Measurements from ENCODE around the gene WWOX. TPM values are rescaled to one million over a fixed set of nuclear protein-coding genes. Genes with fewer than 3 reads are reported as not detected.

Gene WWOX
- total and polyA plus RNA-seq, 2 of the 8 experiments (the other 6 are each of a cell fraction or from before 2014, with no cell fraction given), result 5.4 to 16.7 TPM

DNA sequence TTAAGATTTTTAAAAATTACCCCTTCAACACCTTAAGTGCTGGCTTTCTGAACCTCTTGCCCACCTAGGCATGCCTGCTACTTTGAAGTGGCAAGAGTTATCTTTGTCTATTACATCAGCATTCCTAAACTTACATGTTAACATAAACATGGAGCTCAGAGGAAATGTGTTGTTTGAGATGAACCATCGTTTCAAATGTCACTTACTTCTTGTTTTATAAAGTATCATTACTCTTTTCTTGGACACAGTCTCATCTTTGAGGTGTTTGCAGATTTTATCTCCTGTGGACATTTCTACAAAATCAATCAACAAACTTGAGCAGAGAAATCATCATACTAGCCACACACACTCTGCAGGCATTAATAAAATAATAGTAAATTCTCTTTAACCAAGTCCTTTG lies 184.9 kb downstream of the WWOX start:
- Histone ChIP-seq H2BK20ac (ENCODE audit: low read length) (no peak overlapping the region), H2BK5ac (ENCODE audit: low read depth, low read length) (no peak overlapping the region), H3K79me1 (ENCODE audit: low read depth, low read length) (no peaks in the 10 kb centered on the region), H3K18ac (ENCODE audit: extremely low read depth, low read length) (no peak overlapping the region), H3K23me2 (ENCODE audit: low read depth, low read length) (no peaks in the 10 kb centered on the region), H2BK12ac (ENCODE audit: low read depth, low read length) (no peak overlapping the region), H3K36me3 (ENCODE audit: control insufficient read depth in 2 of 4, insufficient read depth in 4 of 4, low read length in 3 of 4) (no peaks in the 10 kb centered on the region), H3K9ac (replicated peaks in 1 of 4; ENCODE audit: extremely low read depth in 1 of 4, low read depth in 3 of 4, low read length in 3 of 4) (no peak overlapping the region), H3K14ac (ENCODE audit: insufficient read length) (no peak overlapping the region), H3K9me3 (ENCODE audit: insufficient read depth in 2 of 2, low read depth in 1 of 2, low read length in 1 of 2) (no peaks in the 10 kb centered on the region), H2AK5ac (ENCODE audit: low read depth, low read length) (no peak overlapping the region), H2BK120ac (replicated peaks; ENCODE audit: low read depth, low read length) (no peak overlapping the region), H4K20me1 (replicated peaks in 1 of 2; ENCODE audit: control insufficient read depth in 1 of 2, insufficient read depth in 2 of 2, low read length in 2 of 2) (no peaks in the 10 kb centered on the region), H3K4me1 (replicated peaks in 1 of 4; ENCODE audit: control insufficient read depth in 3 of 4, insufficient read depth in 4 of 4, low read length in 3 of 4) (peaks cover 0 to 5% (median 5%) of the 10 kb centered on the region in 4 experiments; a peak in 3 of 7 replicates), H3K27ac (ENCODE audit: low read depth, low read length) (no peak overlapping the region), H2AFZ (ENCODE audit: low read length) (no peak overlapping the region), H3K4ac (replicated peaks; ENCODE audit: insufficient read length, low read depth, low read length) (no peak overlapping the region), H3K23ac (ENCODE audit: insufficient read length) (no peak overlapping the region), H3K4me2 (ENCODE audit: insufficient read depth in 1 of 2, low read depth in 2 of 2, low read length in 2 of 2) (no peak overlapping the region), H3K79me2 (ENCODE audit: control insufficient read depth in 1 of 2, insufficient read depth in 2 of 2, low read length in 2 of 2) (no peaks in the 10 kb centered on the region), H3K56ac (replicated peaks; ENCODE audit: insufficient read length, low read depth, low read length) (no peak overlapping the region), H3K27me3 (replicated peaks in 1 of 4; ENCODE audit: control insufficient read depth in 3 of 4, extremely low read depth in 1 of 4, insufficient read depth in 3 of 4, low read length in 3 of 4) (no peaks in the 10 kb centered on the region; a peak in 1 of 7 replicates), H4K5ac (ENCODE audit: insufficient read length, low read depth, low read length) (no peak overlapping the region), H4K8ac (ENCODE audit: extremely low read depth, insufficient read depth, low read length) (no peak overlapping the region), H4K91ac (replicated peaks; ENCODE audit: insufficient read length, low read length) (no peak overlapping the region), H2BK15ac (ENCODE audit: low read length) (no peak overlapping the region), H3K4me3 (ENCODE audit: extremely low read depth in 1 of 4, insufficient read depth in 2 of 4, low read depth in 3 of 4, low read length in 4 of 4) (no peak overlapping the region)
- POLR2A ChIA-PET (ENCODE audit: partially characterized antibody), result no interaction called here
- TF ChIP-seq KDM1A (IDR thresholded peaks at IDR 0.05; ENCODE audit: borderline replicate concordance, low read length), result no peak
- TF ChIP-seq YY1 (IDR thresholded peaks at IDR 0.05; ENCODE audit: low read depth, low read length), result no peak
- no peak for TF ChIP-seq CREB1 (IDR thresholded peaks at IDR 0.05)
- no peak for TF ChIP-seq KDM4A (IDR thresholded peaks at IDR 0.05; ENCODE audit: low read depth, low read length, severe bottlenecking)
- TF ChIP-seq TEAD4 (IDR thresholded peaks at IDR 0.05; ENCODE audit: low read depth, low read length), result no peak
- no peak for TF ChIP-seq CHD2 (IDR thresholded peaks at IDR 0.05; ENCODE audit: low read length)
- TF ChIP-seq MAFK (IDR thresholded peaks at IDR 0.05; ENCODE audit: low read depth, low read length), result no peak
- TF ChIP-seq CEBPB (IDR thresholded peaks at IDR 0.05; ENCODE audit: low read depth, low read length), result no peak
- CTCF ChIA-PET (ENCODE audit: partially characterized antibody), result interaction anchor here (1.6 kb wide), 1 partner anchor 10 kb away, joined by 3 read pairs; no protein-coding TSS in a partner anchor
- 86% methylated on average over 1 of the region's 1 CpG; no CpG with 5 or more reads in 1 of the 2 experiments for WGBS, 2 experiments (ENCODE audit: extremely low coverage in 1 of 2, insufficient coverage in 1 of 2, insufficient read length in 1 of 2, insufficient replicate concordance in 2 of 2, low coverage in 1 of 2, low lambda C conversion rate in 2 of 2, missing lambda C conversion rate in 1 of 2)
- no peak for DNase-seq (ENCODE audit: low read depth in 1 of 2, low spot score in 2 of 2)
- no peak for FAIRE-seq

All from H1 (cell line).